GM19463 (cell line): ENCODE results near the gene SLC30A9.

Source experiments
- ATAC-seq: cut with Tn5 transposase; IDR thresholded peaks from one replicate; pipeline ENCODE4 v1.9.1; 2021; ENCODE audit warnings: mild to moderate bottlenecking, moderate library complexity; ENCODE audit not compliant: unreplicated experiment

SLC30A9 gene

GRCh38 chr4:41998019-41998418 is 7.7 kb downstream of the SLC30A9 start:
- ATAC-seq = no peak

GRCh38 chr4:41999321-41999720 is 9.0 kb downstream of the SLC30A9 start:
- ATAC-seq = no peak

GRCh38 chr4:42008011-42008786 is 17.9 kb downstream of the SLC30A9 start:
- ATAC-seq = no peak

- ATAC-seq = no peak
Measured at GRCh38 chr4:42015438-42015837, 25.1 kb downstream of the SLC30A9 start.

GRCh38 chr4:42018451-42018850 is 28.1 kb downstream of the SLC30A9 start:
- no peak for ATAC-seq

GRCh38 chr4:42048394-42048793 is 58.1 kb downstream of the SLC30A9 start:
- ATAC-seq = no peak

- ATAC-seq = no peak
Measured at GRCh38 chr4:42050516-42051249, 60.4 kb downstream of the SLC30A9 start.

- ATAC-seq = no peak
Measured at GRCh38 chr4:42066402-42066801, 76.1 kb downstream of the SLC30A9 start.

GRCh38 chr4:42067264-42067663 is 76.9 kb downstream of the SLC30A9 start:
- no peak for ATAC-seq

GRCh38 chr4:42070463-42070862 is 80.1 kb downstream of the SLC30A9 start:
- no peak for ATAC-seq

- no peak for ATAC-seq
Measured at GRCh38 chr4:42074294-42074693, 84.0 kb downstream of the SLC30A9 start.

GRCh38 chr4:42078184-42078801 is 88.0 kb downstream of the SLC30A9 start:
- ATAC-seq = peak; percentile 78

GRCh38 chr4:42080306-42080705 is 90.0 kb downstream of the SLC30A9 start:
- ATAC-seq = peak; percentile 66

- ATAC-seq = no peak
Measured at GRCh38 chr4:42083816-42084215, 93.5 kb downstream of the SLC30A9 start.

GRCh38 chr4:42088386-42088785 is 98.1 kb downstream of the SLC30A9 start:
- ATAC-seq = no peak

GRCh38 chr4:42101446-42101975 is 111.2 kb downstream of the SLC30A9 start:
- no peak for ATAC-seq

GRCh38 chr4:42104521-42104920 is 114.2 kb downstream of the SLC30A9 start:
- ATAC-seq = no peak

- no peak for ATAC-seq
Measured at GRCh38 chr4:42112846-42113245, 122.5 kb downstream of the SLC30A9 start.

- ATAC-seq = no peak
Measured at GRCh38 chr4:42119886-42120285, 129.6 kb downstream of the SLC30A9 start.

GRCh38 chr4:42122237-42122636 is 131.9 kb downstream of the SLC30A9 start:
- ATAC-seq = no peak

GRCh38 chr4:42123071-42123644 is 132.8 kb downstream of the SLC30A9 start:
- peak; percentile 55 for ATAC-seq
